ENCODE data around the gene NFU1. TPM values are rescaled to one million over a fixed set of nuclear protein-coding genes. Genes with fewer than 3 reads are reported as not detected.

Gene NFU1
- total and polyA plus RNA-seq, 2 of the 13 experiments (the other 11 are each of a cell fraction or from before 2014, with no cell fraction given), result 39.1 to 84.0 TPM

GRCh38 chr2:69436938-69437750 is at the start of gene NFU1 (continued):
- peak; percentile 73; the same call in 1 of the 2 replicates for TF ChIP-seq ZNF468 (CRISPR knock-in tag; IDR thresholded peaks at IDR 0.05)
- peak; percentile 67; the same call in 1 of the 2 replicates for TF ChIP-seq ZNF225 (CRISPR knock-in tag; IDR thresholded peaks at IDR 0.05)
- TF ChIP-seq, protein P1, sequence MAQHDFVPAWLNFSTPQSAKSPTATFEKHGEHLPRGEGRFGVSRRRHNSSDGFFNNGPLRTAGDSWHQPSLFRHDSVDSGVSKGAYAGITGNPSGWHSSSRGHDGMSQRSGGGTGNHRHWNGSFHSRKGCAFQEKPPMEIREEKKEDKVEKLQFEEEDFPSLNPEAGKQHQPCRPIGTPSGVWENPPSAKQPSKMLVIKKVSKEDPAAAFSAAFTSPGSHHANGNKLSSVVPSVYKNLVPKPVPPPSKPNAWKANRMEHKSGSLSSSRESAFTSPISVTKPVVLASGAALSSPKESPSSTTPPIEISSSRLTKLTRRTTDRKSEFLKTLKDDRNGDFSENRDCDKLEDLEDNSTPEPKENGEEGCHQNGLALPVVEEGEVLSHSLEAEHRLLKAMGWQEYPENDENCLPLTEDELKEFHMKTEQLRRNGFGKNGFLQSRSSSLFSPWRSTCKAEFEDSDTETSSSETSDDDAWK (CRISPR knock-in tag; IDR thresholded peaks at IDR 0.05), result no peak
- peak; percentile 83 for TF ChIP-seq AGO1 (IDR thresholded peaks at IDR 0.05; ENCODE audit: low read depth, low read length, poor library complexity, severe bottlenecking)
- peak; percentile 77 for TF ChIP-seq GMEB1 (CRISPR knock-in tag; IDR thresholded peaks at IDR 0.05; ENCODE audit: borderline replicate concordance)
- TF ChIP-seq, protein P2, sequence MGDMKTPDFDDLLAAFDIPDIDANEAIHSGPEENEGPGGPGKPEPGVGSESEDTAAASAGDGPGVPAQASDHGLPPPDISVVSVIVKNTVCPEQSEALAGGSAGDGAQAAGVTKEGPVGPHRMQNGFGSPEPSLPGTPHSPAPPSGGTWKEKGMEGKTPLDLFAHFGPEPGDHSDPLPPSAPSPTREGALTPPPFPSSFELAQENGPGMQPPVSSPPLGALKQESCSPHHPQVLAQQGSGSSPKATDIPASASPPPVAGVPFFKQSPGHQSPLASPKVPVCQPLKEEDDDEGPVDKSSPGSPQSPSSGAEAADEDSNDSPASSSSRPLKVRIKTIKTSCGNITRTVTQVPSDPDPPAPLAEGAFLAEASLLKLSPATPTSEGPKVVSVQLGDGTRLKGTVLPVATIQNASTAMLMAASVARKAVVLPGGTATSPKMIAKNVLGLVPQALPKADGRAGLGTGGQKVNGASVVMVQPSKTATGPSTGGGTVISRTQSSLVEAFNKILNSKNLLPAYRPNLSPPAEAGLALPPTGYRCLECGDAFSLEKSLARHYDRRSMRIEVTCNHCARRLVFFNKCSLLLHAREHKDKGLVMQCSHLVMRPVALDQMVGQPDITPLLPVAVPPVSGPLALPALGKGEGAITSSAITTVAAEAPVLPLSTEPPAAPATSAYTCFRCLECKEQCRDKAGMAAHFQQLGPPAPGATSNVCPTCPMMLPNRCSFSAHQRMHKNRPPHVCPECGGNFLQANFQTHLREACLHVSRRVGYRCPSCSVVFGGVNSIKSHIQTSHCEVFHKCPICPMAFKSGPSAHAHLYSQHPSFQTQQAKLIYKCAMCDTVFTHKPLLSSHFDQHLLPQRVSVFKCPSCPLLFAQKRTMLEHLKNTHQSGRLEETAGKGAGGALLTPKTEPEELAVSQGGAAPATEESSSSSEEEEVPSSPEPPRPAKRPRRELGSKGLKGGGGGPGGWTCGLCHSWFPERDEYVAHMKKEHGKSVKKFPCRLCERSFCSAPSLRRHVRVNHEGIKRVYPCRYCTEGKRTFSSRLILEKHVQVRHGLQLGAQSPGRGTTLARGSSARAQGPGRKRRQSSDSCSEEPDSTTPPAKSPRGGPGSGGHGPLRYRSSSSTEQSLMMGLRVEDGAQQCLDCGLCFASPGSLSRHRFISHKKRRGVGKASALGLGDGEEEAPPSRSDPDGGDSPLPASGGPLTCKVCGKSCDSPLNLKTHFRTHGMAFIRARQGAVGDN (CRISPR knock-in tag; IDR thresholded peaks at IDR 0.05), result peak; percentile 99
- TF ChIP-seq ZNF382 (CRISPR knock-in tag; IDR thresholded peaks at IDR 0.05; ENCODE audit: borderline replicate concordance), result no peak
- TF ChIP-seq NFATC3 (CRISPR knock-in tag; IDR thresholded peaks at IDR 0.05), result no peak
- TF ChIP-seq NR2F6 (IDR thresholded peaks at IDR 0.05), result no peak
- peak; percentile 35; the same call in 1 of the 2 replicates for TF ChIP-seq NR2F6 (CRISPR knock-in tag; IDR thresholded peaks at IDR 0.05)
- peak; percentile 59 for TF ChIP-seq RAD21 (CRISPR knock-in tag; IDR thresholded peaks at IDR 0.05)
- TF ChIP-seq ZBTB25 (CRISPR knock-in tag; IDR thresholded peaks at IDR 0.05), result peak; percentile 56; the same call in 1 of the 2 replicates
- TF ChIP-seq CHD4 (IDR thresholded peaks at IDR 0.05; ENCODE audit: borderline replicate concordance, low read length), result no peak
- TF ChIP-seq KMT2B (CRISPR knock-in tag; IDR thresholded peaks at IDR 0.05), result peak; percentile 76
- peak; percentile 59; the same call in 1 of the 2 replicates for TF ChIP-seq ZNF296 (CRISPR knock-in tag; conservative IDR thresholded peaks at IDR 0.05)
- peak; percentile 52 for TF ChIP-seq ZNF205 (CRISPR knock-in tag; IDR thresholded peaks at IDR 0.05)
- no peak; the same call in none of the 2 replicates for TF ChIP-seq MIER2 (CRISPR knock-in tag; IDR thresholded peaks at IDR 0.05)

Measured in HepG2 (cell line).